GM12878 (cell line): Measurements from ENCODE around the gene TTC31. TPM values are rescaled to one million over a fixed set of nuclear protein-coding genes. Genes with fewer than 3 reads are reported as not detected.

ENCODE experiments used
- BCL11A ChIP-seq: IDR thresholded peaks from 2 replicates; pipeline ENCODE4 v1.6.1; 2011; ENCODE audit warnings: low read depth, low read length
- CBX5 ChIP-seq: sonication (generic); IDR thresholded peaks from 2 replicates; pipeline ENCODE4 v1.6.1; 2016; ENCODE audit warnings: low read depth, moderate library complexity, mild to moderate bottlenecking, inconsistent platforms
- CREM ChIP-seq: IDR thresholded peaks from 2 replicates; pipeline ENCODE4 v1.6.1; 2014; ENCODE audit warnings: antibody characterized with exemption, low read depth
- GABPA ChIP-seq: IDR thresholded peaks from 2 replicates; pipeline ENCODE4 v1.6.1; 2014; ENCODE audit warnings: antibody characterized with exemption, low read depth, mild to moderate bottlenecking, inconsistent platforms
- HSF1 ChIP-seq: fragments of 150-350 bp; IDR thresholded peaks from 2 replicates; pipeline ENCODE4 v1.6.1; 2014; ENCODE audit warnings: mild to moderate bottlenecking, low read depth, low read length
- NR2C2 ChIP-seq: IDR thresholded peaks from 2 replicates; pipeline ENCODE4 v1.6.1; 2011; ENCODE audit warnings: borderline replicate concordance, low read depth; ENCODE audit not compliant: control insufficient read depth, insufficient read length
- SKIL ChIP-seq: fragments of 450-650 bp; IDR thresholded peaks from 2 replicates; pipeline ENCODE4 v1.6.1; 2017; ENCODE audit warnings: mild to moderate bottlenecking, low read depth, inconsistent platforms; ENCODE audit not compliant: poor library complexity, severe bottlenecking
- STAT3 ChIP-seq: IDR thresholded peaks from 2 replicates; pipeline ENCODE4 v1.6.1; 2011; ENCODE audit warnings: low read depth, low read length, improper control_type of control experiment
- ZSCAN29 ChIP-seq: fragments of 450-650 bp; IDR thresholded peaks from 2 replicates; pipeline ENCODE4 v1.6.1; 2017; ENCODE audit warnings: mild to moderate bottlenecking, moderate library complexity
- polyA plus RNA-seq, 11 experiments: library from polyadenylated mRNA; depleted of rRNA in 4 of 11; unstranded in 6 of 11; stranded (reverse) in 5 of 11; fragments of >200 nt; fragmentation: Nextera tagmentation in 4 of 11; fragmentation: Illumina TruSeq in 1 of 11; extraction: Ambion mirVana in 4 of 11; extraction: Trizol in 1 of 11; gene quantifications; 1 replicate in 1 of 11; 2 replicates in 10 of 11; pipeline versions ENCODE4 v1.2.1 to v1.2.3, GENCODE V29; 2011 to 2016; ENCODE audit warnings: inconsistent platforms in 2 of 11, missing spikeins in 2 of 11, low read depth in 1 of 11
- total RNA-seq, 4 experiments: library from RNA; depleted of rRNA in 3 of 4; stranded (reverse); fragments of >200 nt in 3 of 4; fragmentation: Illumina TruSeq in 1 of 4; extraction: Trizol in 1 of 4; gene quantifications; 2 replicates each; pipeline versions ENCODE4 v1.2.1 to v1.2.3, GENCODE V29; 2013 to 2021

TTC31 gene
- total and polyA plus RNA-seq, 10 of the 15 experiments (the other 5 are each of a cell fraction or from before 2014, with no cell fraction given) = 6.5 to 34.9 (median 25.9) TPM

GRCh38 chr2:74505448-74506246, 22.8 kb downstream of the TTC31 start (continued):
- no peak for TF ChIP-seq HSF1
- TF ChIP-seq ZSCAN29 = no peak
- no peak for TF ChIP-seq STAT3
- TF ChIP-seq BCL11A = no peak
- no peak for TF ChIP-seq NR2C2
- no peak for TF ChIP-seq GABPA
- no peak for TF ChIP-seq CBX5
- TF ChIP-seq SKIL = no peak
- no peak for TF ChIP-seq CREM
